Right renal cortex interstitium (tissue), 3 donors: ENCODE results near the gene KLHDC1. TPM values are rescaled to one million over a fixed set of nuclear protein-coding genes. Genes with fewer than 3 reads are reported as not detected.
"Not testable (repeated sequence)": the region's sequence is repeated elsewhere in the genome, so short reads cannot be mapped to it uniquely, and the experiment has no call there.

Experiments used
- DNase-seq, 3 donors: peaks; one replicate each; pipeline ENCODE4 v3.0.0-alpha.2; 2013; ENCODE audit warnings: low read depth in 3 of 3, low spot score in 2 of 3
- polyA plus RNA-seq, 3 donors: library from polyadenylated mRNA; unstranded; fragments of 120-200 nt; gene quantifications; one replicate each; pipeline ENCODE4 v1.2.1, GENCODE V29; 2013; ENCODE audit not compliant: insufficient read length in 3 of 3

KLHDC1 gene
- polyA plus RNA-seq, 3 donors, result 4.7 to 6.5 (median 5.5) TPM

- DNase-seq, result no peak
Measured at GRCh38 chr14:49778421-49778820, 85.5 kb downstream of the KLHDC1 start.

- DNase-seq, result not testable (repeated sequence)
Measured at GRCh38 chr14:49781040-49781439, 88.1 kb downstream of the KLHDC1 start.

GRCh38 chr14:49783394-49784014 lies 90.6 kb downstream of the KLHDC1 start:
- no peak for DNase-seq

GRCh38 chr14:49786315-49786714 lies 93.4 kb downstream of the KLHDC1 start:
- DNase-seq, result no peak

GRCh38 chr14:49792618-49793017 lies 99.7 kb downstream of the KLHDC1 start:
- DNase-seq, result no peak

- no peak for DNase-seq
Measured at GRCh38 chr14:49796025-49796424, 103.1 kb downstream of the KLHDC1 start.

Other genes starting within 250 kb of the KLHDC1 start
- 1,000 to 10,000 TPM; 1,554 to 1,852 (median 1,615) TPM for gene RPS29, start 106.7 kb upstream of the KLHDC1 start, polyA plus RNA-seq
- gene LRR1, start 94.2 kb upstream of the KLHDC1 start, polyA plus RNA-seq, result 10 to 100 TPM; 11.0 to 13.2 (median 12.1) TPM
- 100 to 1,000 TPM; 200 to 245 (median 210) TPM for gene RPL36AL, start 72.5 kb upstream of the KLHDC1 start, polyA plus RNA-seq
- 1 to 10 TPM; 6.7 to 8.5 (median 7.2) TPM for gene MGAT2, start 72.3 kb upstream of the KLHDC1 start, polyA plus RNA-seq
- gene DNAAF2, start 57.9 kb upstream of the KLHDC1 start, polyA plus RNA-seq, result 10 to 100 TPM; 17.5 to 18.7 (median 18.0) TPM
- gene POLE2, start 4.9 kb upstream of the KLHDC1 start, polyA plus RNA-seq, result 10 to 100 TPM; 14.1 to 15.9 (median 14.9) TPM
- gene KLHDC2, start 75.0 kb downstream of the KLHDC1 start, polyA plus RNA-seq, result 100 to 1,000 TPM; 167 to 179 (median 168) TPM
- 100 to 1,000 TPM in 1 of 3 donors, 10 to 100 TPM in 2; 89.4 to 103 (median 97.9) TPM for gene NEMF, start 159.7 kb downstream of the KLHDC1 start, polyA plus RNA-seq
- gene ARF6, start 200.0 kb downstream of the KLHDC1 start, polyA plus RNA-seq, result 10 to 100 TPM; 89.1 to 91.7 (median 89.9) TPM